EH (cell line): ENCODE measurements around the gene HSPB7.
"Not testable (repeated sequence)": the region's sequence is repeated elsewhere in the genome, so short reads cannot be mapped to it uniquely, and the experiment has no call there.

Experiments
- DNase-seq: peaks from one replicate; pipeline ENCODE4 v3.0.0-alpha.2; 2015; ENCODE audit warnings: low read depth

HSPB7 gene

DNA sequence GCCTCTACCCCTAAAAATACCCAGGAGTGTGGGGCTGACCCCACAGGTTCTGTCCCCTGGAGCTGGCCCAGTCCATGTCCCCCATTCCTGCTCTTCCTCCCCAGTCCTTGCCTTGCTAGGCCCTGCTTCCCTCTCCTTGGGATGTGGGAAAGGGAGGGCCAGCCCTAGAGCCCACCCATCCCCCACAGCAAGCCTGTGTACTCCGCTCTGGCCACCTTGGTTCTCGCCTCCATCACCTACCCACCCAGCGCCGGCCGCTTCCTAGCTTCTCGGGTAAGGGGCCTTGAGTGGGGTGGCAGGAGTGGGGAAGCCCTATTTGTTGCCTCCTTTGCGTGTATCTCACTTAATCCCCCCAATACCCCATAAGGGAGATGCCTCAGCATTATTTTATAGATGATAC, 32.5 kb upstream of the HSPB7 start:
- no peak for DNase-seq

DNA sequence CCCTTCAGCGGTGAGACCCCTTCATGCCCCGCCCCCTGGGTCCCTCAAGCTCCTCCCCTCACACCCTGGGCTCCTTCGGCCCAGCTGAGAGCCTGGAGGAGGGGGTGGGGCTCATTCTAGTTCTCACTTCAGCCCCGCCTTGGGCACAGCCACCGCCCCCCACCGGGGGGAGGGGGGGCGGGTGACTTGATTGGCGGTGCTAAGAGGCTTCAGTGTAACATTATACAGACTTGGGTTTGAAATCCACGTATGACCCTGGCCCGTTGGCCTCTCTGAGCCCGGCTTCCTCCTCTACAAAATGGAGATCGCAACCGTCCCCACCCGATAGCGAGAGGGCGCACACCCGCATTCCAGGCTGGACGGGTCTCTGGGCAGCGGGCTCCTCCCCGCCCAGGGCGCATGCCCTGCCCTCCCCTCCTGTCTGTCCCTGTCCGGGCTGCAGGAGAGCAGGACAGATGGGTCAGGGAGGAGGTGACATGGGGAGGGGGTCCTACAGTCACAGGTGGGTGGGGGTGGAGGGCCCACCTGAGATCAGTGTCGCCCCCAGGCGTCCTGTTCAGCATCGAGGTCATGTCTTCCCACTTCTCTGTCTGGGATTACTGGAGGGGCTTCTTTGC, 30.8 kb upstream of the HSPB7 start:
- peak; percentile 64 for DNase-seq

DNA sequence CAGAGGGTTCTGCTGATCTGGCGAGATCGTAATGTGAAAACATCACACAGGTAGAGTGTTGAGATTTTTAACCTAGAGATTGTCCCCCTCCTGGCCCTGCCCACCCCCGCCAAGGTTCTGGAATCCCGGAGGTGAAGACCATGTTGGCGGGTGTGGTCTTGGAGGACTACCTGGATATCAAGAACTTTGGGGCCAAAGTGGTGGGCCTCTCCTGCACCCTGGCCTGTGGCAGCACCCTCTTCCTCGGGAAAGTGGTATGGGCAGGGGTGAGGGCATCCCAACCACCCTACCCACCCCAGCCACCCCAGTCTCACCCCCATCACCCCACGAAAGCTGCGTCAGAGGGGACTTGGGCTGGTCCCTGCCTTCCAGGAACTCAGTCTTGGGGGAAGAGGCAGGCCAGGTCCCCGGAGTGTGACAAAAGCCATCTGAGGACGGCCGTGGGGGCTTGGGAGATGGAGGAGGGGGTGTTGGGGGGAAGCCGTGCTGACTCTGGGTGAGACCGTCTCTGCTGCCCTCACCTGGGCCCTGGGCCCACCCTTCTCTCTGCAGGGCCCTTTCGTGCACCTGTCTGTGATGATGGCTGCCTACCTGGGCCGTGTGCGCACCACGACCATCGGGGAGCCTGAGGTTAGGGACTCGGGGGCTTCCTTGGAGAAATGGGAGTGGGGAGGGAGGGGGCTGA, 30.1 kb upstream of the HSPB7 start:
- DNase-seq: no peak

DNA sequence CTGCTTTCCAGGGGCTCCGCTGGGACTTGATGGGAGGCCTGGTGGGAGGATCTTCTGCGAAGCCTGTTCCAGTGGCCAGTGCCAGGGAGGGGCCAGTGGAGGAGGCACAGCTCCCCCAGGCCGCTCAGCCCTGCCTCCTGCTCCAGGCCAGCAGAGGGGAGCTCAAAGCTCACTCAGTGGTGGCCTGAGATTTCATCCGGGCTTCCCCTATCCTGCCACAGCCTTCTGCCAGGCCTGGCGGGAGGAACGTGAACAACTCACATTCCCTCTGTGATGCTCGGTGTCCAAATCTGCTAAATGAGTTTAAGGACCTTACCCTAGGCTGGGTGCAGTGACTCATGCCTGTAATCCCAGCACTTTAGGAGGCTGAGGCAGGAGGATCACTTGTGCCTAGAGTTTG, 29.0 kb upstream of the HSPB7 start:
- peak; percentile 34 for DNase-seq

DNA sequence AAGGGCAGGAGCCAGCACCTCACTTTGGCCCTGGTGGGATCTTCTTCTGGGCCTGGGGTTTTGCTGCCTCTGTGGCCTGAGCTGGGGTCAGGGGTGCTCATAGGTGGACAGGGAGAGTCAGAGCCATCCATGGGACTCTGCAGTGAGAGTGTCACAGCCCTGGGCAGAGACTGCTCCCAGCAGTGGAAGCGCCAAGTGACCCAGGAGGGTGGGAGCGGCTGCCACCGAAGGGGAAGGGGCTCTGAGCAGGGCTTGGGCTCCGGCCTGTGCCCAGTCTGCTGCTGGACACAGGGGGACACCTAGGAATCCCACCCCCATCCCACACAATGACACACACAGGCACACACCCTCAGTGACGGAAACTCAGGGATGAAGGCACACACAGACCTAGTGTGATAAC, 26.1 kb upstream of the HSPB7 start:
- DNase-seq: no peak

DNA sequence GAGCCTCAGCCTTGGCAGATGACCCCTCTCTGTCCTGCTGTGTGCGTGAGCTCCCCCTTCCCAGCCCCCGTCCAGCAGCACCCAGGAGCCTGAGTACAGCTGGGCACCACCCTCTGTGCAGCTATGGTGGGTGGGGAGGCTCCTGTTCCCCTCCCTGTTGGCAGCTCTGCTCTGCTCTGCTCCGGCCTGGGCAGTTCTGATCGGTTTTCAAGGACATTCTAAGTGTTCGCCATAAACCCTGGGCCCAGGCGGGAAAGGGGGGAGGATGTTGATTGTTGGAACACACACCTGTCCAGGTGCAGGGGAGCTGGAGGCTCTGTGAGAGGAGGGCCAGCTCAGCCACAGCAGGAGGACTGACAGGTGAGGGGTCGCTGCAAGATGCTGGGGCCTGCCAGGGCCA, 25.7 kb upstream of the HSPB7 start, which contains the start of gene CLCNKB:
TSS of gene CLCNKB (plus strand) at position 262 of the 400 bp plus-strand sequence. CDS start 711 bp downstream, outside the sequence.
- DNase-seq: no peak

DNA sequence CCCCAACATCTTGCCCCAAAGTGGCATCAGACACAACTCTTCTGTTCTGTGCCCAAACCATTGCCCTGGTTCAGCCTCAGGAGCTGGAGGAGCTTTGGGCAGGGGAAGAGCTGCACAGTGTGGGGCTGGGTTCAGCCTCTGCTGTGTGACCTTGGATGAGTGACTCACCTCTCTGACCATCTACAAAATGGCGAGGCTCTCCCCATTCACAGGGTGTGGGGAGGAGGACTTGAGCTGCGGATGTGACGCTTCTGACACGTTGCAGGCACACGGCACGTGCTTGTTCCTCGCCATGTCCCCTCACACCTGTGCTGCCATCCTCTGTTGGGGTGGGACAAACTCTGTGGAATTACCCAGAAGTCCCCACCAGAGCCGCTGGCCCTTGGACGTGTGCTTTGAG, 24.8 kb upstream of the HSPB7 start:
- DNase-seq: not testable (repeated sequence)

DNA sequence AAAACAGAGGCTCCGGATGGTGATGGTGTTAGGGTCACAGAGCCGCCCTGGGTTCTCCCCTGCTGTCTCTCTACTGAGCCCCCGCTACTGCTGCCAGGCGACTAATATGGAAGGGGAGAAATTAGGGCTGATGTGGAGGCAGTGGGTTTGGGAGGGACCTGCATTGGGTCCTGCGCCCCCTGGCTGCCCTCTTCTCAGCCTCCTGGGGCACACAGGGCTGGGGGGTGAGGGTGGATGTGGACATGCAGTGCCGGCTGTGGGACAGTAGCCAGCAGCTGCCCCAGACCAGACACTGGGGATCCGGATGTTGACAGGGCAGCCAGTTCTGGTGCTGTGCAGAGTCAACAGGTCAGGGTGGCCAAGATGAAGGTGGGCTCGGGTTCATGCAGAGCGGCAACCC, 24.3 kb upstream of the HSPB7 start:
- no peak for DNase-seq

DNA sequence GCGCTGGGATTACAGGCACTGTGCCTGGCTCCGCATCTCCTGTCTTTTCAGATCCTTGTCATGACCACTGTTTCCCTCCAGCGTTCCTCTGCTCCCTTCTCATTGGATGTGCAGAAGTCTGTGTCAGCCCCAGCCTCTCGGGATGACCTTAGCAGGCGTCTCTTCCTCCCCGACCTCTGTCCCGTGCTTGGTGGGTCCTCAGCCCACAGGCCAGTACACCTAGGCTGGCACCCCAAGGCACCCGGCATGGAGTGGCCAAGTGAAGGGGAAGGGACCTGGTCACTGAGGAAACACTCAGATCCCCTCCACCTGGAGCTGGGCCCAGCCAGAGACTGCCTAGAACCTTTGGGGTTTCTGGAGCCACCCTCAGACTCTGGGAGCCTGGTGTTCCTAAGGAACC, 23.4 kb upstream of the HSPB7 start:
- no peak for DNase-seq

DNA sequence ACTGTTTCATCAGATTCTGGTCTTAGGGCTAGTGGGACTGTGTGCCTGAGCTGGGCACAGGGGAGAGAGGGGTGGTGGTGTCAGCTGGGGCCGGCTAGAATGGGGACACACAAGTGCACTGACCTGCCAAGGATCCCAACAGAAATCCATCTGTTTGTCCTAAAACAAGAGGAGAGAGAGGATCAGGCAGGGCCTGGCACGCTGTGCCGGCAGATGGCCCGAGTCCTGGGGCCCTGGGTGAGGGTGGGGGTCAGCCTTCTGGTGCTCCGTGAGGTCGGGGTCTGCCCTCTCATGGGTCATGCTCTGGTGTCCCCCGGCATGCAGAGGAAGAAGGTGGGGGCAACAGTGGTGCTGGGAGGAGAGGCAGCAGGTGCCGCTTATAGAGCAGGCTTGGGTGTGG, 22.0 kb upstream of the HSPB7 start:
- DNase-seq: not testable (repeated sequence)

DNA sequence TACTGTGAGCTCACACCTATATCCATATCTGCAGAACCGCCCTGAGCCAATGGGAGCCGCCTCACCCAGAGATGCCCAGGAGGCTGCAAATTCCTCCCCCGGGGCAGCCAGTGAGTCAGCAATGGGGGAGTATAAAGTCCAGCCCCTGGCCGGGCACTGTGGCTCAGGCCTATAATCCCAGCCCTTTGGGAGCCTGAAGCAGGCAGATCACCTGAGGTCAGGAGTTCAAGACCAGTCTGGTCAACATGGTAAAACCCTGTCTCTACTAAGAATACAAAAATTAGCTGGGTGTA, 20.7 kb upstream of the HSPB7 start:
- no peak for DNase-seq

DNA sequence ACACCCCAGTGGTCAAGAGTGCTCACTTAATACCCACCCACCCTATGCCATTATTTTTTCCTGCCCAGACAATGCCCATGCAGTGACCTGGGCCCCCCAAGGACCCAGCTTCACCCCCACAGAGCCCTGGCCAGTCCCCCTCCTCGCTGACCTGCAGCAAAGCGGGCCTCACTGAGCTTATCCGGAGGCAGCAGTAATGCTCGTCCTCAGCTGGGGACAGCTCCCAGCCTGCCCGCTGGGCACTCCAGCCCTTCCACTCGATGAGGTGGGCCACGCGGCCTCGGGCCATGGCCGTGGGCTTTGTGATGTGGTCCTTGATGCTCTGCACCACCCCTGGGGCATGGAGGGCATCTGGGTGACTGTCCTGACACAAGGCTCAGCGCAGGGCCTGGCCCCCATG, 18.6 kb upstream of the HSPB7 start:
- DNase-seq: not testable (repeated sequence)

DNA sequence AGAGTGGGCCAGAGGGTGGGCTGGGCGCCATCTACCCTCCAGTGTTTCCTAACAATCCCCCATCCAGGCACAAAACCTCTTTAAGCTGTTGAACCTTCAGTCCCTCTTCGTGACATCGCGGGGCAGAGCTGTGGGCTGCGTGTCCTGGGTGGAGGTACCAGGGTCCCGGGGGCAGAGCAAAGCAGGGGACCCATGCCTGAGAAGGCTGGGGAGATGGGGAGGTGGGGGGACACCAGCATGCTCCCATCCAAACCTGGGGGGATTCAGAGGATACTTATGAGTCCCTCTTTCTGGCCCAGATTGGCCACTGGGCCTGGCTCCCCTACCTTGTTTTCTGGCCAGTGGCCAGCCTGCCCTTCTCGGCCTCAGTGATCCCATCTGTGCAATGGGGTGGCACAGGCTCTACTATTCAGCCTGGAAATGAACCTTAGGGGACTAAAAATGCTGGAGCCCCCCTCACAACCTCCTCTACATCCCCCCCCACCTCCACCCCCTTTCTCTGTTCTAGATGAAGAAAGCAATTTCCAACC, 15.3 kb upstream of the HSPB7 start:
- not testable (repeated sequence) for DNase-seq

DNA sequence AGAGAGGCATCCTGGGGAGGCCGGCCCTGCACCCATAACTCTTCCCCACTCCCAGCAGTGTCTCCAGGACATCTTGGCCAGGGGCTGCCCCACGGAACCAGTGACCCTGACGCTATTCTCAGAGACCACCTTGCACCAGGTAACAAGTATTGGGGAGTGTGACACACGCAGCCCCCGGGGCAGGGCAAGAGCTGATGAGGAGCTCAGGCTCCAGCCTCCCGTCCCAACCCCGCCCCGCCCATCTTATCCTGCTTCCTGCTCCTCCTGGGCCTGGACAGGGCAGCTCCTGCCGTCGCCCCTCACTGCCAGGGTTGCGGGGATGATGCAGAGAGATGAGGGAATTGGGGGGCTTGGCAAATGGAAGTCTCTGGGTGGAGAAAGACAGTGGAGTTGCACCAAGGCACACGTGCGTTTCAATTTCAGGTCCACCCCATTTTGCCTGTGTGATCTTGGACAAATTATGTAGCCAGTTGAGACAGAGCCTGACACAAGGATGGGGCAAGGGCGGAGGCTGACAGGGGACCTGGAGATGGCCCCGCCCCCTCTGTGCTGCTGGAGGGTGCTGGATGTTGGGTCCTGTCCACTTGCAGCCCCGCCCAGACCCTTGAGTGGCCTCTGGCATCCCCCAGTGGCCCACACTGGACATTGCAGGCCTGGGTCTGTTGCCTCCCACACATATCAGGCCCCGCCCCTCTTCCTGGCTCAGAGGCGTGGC, 14.7 kb upstream of the HSPB7 start:
- peak; percentile 91 for DNase-seq

DNA sequence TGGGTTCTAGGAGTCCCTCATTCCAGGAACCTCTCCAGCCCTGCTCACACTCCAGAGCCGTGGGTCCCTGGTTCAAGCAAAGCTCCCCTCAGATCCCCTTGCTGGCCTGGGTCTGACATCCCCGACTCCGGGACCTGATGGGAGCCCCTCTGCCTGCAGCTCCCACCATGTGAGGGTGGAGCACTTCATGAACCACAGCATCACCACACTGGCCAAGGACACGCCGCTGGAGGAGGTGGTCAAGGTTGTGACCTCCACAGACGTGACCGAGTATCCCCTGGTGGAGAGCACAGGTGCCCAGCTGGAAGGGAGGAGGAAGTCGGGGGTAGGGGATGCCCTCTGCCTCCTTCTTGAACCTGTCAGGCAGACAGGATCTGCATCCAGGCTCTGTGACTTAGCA, 13.7 kb upstream of the HSPB7 start:
- DNase-seq: no peak

DNA sequence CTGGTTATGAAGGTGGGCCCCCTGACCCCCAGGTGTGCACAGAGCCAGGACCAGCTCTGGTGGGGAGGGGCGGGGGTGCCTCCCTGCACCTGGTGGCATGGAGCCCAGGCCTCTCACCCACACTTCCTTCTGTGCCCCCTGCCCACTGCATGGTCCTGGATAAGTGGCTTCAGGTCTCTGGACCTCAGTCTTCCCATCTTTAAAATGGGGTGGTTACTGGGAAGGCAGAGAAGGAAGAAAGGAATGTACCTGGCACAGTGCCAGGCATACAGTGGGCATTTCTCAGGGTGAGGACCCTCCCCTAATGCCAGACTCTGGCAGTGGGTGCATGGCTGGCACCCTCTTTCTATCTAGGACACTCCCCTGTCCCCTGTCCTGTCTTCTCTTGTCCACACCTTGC, 11.4 kb upstream of the HSPB7 start:
- no peak for DNase-seq

DNA sequence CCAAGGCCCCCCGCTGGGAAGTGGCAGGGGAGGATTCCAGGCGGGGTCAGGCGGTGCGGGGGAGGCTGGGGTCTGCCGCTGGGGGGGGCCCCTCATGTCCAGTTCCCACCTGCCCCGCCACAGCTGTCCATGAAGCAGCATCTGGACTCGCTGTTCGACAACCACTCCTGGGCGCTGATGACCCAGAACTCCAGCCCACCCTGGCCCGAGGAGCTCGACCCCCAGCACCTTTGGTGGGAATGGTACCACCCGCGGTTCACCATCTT, 11.1 kb upstream of the HSPB7 start:
- DNase-seq: not testable (repeated sequence)

DNA sequence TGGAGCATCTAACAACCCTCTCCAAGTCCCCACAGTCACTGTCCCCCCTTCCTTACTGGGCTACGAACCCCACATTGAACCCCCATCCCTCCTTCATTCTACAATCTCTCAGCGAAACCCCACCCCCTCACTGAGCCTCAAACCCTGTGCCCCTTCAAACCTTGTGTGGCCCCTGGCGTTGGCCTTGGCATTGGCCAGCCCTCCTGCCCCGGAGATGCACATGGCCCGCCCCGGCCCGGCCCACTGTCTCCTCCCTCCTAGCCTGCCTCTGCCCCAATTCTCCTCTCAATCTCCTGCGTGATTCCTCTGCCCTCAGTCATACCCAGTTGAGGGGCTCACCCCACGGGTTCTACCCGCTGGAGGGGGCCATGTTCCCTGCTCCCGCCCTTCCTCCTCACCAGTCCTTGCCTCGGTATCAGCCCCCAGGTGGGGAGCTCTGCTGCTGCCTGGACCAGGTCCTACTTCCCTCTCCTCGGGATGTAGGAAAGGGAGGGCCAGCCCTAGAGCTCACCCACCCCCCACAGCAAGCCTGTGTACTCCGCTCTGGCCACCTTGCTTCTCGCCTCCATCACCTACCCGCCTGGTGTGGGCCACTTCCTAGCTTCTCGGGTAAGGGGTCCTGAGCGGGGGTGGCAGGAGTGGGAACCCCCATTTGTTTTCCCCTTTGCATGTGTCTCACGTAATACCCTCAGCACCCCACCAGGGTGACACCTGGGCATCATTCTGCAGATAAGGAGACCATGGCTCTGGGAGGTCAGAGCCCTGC, 10.6 kb upstream of the HSPB7 start:
- DNase-seq: no peak

DNA sequence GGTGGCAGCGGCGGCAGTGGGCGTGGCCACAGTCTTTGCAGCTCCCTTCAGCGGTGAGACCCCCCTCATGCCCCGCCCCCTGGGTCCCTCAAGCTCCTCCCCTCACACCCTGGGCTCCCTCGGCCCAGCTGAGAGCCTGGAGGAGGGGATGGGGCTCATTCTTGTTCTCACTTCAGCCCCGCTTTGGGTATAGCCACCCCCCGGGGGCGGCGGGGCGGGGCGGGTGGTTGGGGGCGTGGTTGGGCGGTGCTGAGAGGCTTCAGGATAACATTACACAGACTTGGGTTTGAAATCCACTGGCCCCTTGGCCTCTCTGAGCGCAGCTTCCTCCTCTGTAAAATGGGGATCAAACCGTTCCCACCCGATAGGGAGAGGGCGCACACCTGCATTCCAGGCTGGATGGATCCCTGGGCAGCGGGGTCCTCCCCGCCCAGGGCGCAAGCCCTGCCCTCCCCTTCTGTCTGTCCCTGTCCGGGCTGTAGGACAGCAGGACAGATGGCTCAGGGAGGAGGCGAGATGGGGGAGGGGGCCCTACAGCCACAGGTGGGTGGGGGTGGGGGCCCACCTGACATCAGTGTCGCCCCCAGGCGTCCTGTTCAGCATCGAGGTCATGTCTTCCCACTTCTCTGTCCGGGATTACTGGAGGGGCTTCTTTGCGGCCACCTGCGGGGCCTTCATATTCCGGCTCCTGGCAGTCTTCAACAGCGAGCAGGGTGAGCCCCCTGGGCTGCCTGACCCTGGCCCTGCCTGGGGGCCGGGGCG, 9.1 kb upstream of the HSPB7 start:
- peak; percentile 36 for DNase-seq

DNA sequence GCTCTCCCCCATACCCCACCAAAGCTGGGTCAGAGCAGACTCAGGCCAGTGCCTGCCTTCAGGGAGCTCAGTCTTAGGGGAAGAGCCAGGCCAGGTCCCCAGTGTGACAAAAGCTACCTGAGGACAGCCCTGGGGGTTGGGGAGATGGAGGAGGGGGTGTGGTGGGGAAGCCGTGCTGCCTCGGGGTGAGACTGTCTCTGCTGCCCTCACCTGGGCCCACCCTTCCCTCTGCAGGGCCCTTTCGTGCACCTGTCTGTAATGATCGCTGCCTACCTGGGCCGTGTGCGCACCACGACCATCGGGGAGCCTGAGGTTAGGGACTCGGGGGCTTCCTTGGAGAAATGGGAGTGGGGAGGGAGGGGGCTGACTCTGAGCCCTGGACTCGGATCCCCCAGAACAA, 8.5 kb upstream of the HSPB7 start:
- DNase-seq: not testable (repeated sequence)

DNA sequence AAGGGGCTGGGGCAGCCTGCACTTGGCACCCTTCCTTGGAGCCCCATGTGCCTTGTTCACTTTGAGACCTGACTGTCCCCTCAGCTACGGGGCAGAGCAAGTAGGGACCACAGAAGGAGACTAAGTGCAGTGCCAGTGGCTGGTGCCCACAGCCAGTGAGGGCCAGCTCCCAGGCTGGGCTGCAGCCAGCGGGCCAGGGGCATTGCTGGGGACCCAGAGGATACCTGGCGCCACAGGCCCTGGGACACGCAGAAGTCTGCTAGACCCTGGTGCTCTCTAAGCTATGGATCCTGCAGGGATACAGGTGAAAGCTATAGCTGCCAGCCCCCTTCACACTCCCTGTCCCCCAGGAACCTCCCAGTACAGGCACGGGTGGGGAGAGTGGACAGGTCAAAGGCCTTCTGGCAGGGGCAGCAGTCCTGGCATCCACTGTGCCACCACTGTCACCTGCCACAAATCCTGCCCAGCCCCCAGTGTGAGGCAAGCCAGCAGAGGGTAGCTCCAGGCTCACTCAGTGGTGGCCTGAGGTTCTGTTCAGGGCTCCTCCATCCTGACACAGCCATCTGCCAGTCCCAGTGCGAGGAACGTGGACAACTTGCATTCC, 5.3 kb upstream of the HSPB7 start:
- DNase-seq: no peak

DNA sequence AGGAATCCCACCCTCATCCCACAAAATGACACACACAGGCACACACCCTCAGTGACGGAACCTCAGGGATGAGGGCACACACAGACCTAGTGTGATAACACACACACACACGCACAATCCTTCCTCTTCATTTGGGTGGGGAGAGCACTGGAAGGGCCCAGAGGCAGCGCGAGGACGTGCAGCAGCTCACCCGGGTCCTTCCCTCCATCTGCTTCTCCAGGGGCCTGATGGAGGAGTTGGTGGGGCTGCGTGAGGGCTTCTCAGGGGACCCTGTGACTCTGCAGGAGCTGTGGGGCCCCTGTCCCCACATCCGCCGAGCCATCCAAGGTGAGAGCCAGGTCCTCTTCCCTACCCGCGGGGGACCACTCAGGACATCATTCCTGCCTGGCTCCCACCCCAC, 4.5 kb upstream of the HSPB7 start:
- DNase-seq: no peak
